ENCODE results near the gene NENF. TPM values are rescaled to one million over a fixed set of nuclear protein-coding genes. Genes with fewer than 3 reads are reported as not detected.
"Not testable (repeated sequence)": the region's sequence is repeated elsewhere in the genome, so short reads cannot be mapped to it uniquely, and the experiment has no call there.

NENF gene
- total RNA-seq: 88.2 TPM

DNA sequence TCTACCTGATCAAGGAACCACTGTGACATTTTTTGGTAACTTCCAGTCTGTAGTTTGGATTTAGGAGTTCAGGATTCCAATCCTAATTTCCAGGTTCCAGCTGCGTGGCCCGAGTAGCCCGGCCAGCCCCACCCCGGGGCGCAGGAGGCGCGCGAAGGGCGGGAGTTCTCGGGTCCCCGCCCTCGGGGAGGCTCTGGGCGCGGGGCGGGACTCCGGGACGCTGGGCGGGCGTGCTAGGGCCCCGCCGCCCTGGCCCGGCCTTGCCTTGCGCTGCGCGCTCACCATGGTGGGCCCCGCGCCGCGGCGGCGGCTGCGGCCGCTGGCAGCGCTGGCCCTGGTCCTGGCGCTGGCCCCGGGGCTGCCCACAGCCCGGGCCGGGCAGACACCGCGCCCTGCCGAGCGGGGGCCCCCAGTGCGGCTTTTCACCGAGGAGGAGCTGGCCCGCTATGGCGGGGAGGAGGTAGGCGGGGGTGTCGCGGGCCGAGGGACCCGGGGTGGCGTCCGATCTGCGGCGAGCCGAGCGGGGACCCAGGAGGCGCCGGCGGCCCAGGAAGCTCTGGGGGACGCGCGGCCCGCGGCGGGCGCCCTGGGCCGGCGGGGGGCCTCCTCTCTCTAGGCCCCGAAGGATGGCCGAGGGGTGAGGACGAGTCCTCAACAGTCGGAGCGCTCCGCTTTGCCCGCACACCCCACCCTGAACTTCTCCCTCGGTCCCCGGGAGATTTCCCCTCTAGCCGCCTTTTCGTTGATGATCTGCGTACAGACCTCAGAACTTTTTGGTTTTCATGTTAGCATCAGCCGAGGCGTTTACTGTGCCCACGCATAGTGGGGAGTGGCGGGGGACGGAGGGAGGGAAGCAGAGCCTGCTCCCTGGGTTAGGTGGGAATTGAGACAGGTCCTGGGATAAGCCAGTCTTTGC, at the start of gene NENF:
Gene NENF, plus strand, starts transcription at position 260 of the 916 bp plus-strand sequence. Its CDS starts 24 bp downstream, at position 284.
- Histone ChIP-seq H3K4me3 (ENCODE audit: low read length in 3 of 3) (peak within 1 kb of the TSS; percentile 73 to 82 (median 75)), H3K9ac (ENCODE audit: low read depth in 1 of 3, low read length in 3 of 3) (peak within 1 kb of the TSS; percentile 85 to 87 (median 86)), H3K4me1 (ENCODE audit: control insufficient read depth in 3 of 3, insufficient read depth in 3 of 3, low read length in 3 of 3) (peaks cover 12 to 13% (median 13%) of the 10 kb centered on the region in 3 donors), H3K27me3 (ENCODE audit: control insufficient read depth in 3 of 3, insufficient read depth in 3 of 3, low read length in 3 of 3) (no peaks in the 10 kb centered on the region), H3K27ac (ENCODE audit: low read depth, low read length) (peak within 1 kb of the TSS; percentile 75), H3K36me3 (ENCODE audit: control insufficient read depth in 3 of 3, insufficient read depth in 3 of 3, low read length in 3 of 3) (no peaks in the 10 kb centered on the region), H3K9me3 (ENCODE audit: control insufficient read depth in 3 of 3, low read length in 3 of 3) (no peaks in the 10 kb centered on the region)

DNA sequence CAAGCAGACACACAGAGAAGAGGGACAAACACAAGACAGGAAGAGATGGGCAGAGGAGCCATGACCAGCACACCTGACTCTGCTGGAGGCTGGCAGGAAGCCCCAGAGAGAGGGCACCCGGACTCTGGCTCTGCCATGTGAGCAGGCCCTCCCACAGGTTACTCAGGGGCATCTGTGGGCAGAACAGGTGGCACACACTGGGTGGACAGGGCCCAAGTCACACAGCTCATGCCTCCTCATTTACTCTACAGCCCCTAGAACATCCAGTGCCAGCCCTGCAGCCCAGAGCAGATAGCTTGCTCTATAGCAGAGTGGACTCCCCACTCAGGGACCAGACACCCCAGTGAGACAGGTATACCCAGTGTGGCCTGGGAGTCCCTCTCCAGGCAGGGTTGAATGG, 46.7 kb upstream of the NENF start:
- Histone ChIP-seq H3K9ac (ENCODE audit: low read depth in 1 of 3, low read length in 3 of 3) (no peak overlapping the region), H3K27ac (ENCODE audit: low read depth, low read length) (no peak overlapping the region), H3K27me3 (ENCODE audit: control insufficient read depth in 3 of 3, insufficient read depth in 3 of 3, low read length in 3 of 3) (no peaks in the 10 kb centered on the region), H3K4me3 (ENCODE audit: low read length in 3 of 3) (no peak overlapping the region), H3K4me1 (ENCODE audit: control insufficient read depth in 3 of 3, insufficient read depth in 3 of 3, low read length in 3 of 3) (peaks cover 4 to 9% (median 5%) of the 10 kb centered on the region in 3 donors), H3K9me3 (ENCODE audit: control insufficient read depth in 3 of 3, low read length in 3 of 3) (no peaks in the 10 kb centered on the region), H3K36me3 (ENCODE audit: control insufficient read depth in 3 of 3, insufficient read depth in 3 of 3, low read length in 3 of 3) (peaks cover 9 to 13% (median 12%) of the 10 kb centered on the region in 3 donors)

DNA sequence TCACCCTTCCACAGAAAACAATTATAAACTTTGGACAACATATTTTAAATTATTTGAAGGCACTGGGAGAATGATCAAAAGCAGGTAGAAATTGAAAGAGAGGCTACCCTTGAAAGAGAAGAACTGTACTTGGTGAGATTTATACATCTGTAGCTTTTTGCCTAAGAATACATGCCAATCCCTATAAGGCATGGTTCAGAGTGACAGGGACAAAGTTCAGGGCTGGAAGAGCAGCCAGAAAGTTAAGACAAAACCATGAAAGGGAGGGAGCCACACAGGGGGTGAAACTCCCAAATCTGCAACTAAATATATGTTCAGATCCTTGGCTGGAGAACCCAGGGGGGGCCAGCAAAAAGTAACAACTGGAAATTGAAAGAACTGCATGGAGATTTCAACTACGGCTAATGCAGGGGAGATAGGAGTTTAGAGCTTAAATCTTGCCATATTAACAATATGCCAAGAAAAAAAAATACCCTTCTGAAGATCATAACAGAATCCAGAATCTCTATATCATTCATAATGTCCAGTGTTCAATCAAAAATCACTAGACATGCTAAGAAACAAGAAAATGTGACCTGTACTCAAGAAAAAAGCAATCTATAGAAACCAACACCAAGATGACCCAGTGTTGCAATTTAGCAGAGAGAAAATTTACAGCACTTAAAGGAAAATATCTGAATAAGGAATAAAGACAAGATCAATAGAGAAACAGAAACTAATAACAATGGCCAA, 43.6 kb upstream of the NENF start:
- no peak overlapping the region for H3K4me3 ChIP-seq (ENCODE audit: low read length in 3 of 3)
- H3K36me3 ChIP-seq (ENCODE audit: control insufficient read depth in 3 of 3, insufficient read depth in 3 of 3, low read length in 3 of 3): peaks cover 6 to 11% (median 8%) of the 10 kb centered on the region in 3 donors
- no peak overlapping the region for H3K27ac ChIP-seq (ENCODE audit: low read depth, low read length)
- no peaks in the 10 kb centered on the region for H3K27me3 ChIP-seq (ENCODE audit: control insufficient read depth in 3 of 3, insufficient read depth in 3 of 3, low read length in 3 of 3)
- no peak overlapping the region for H3K9ac ChIP-seq (ENCODE audit: low read depth in 1 of 3, low read length in 3 of 3)
- peaks cover 4 to 9% (median 5%) of the 10 kb centered on the region in 3 donors for H3K4me1 ChIP-seq (ENCODE audit: control insufficient read depth in 3 of 3, insufficient read depth in 3 of 3, low read length in 3 of 3)
- H3K9me3 ChIP-seq (ENCODE audit: control insufficient read depth in 3 of 3, low read length in 3 of 3): no peaks in the 10 kb centered on the region

DNA sequence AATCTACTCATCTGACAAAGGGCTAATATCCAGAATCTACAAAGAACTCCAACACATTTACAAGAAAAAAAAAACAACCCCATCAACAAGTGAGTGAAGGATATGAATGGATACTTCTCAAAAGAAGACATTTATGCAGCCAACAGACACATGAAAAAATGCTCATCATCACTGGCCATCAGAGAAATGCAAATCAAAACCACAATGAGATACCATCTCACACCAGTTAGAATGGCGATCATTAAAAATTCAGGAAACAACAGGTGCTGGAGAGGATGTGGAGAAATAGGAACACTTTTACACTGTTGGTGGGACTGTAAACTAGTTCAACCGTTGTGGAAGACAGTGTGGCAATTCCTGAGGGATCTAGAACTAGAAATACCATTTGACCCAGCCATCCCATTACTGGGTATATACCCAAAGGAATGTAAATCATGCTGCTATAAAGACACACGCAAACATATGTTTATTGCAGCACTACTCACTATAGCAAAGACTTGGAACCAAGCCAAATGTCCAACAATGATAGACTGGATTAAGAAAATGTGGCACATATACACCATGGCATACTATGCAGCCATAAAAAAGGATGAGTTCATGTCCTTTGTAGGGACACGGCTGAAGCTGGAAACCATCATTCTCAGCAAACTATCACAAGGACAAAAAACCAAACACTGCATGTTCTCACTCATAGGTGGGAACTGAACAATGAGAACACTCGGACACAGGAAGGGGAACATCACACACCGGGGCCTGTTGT, 36.9 kb upstream of the NENF start:
- not testable (repeated sequence) for H3K4me1 ChIP-seq (ENCODE audit: control insufficient read depth in 3 of 3, insufficient read depth in 3 of 3, low read length in 3 of 3); H3K9ac ChIP-seq (ENCODE audit: low read depth in 1 of 3, low read length in 3 of 3); H3K27me3 ChIP-seq (ENCODE audit: control insufficient read depth in 3 of 3, insufficient read depth in 3 of 3, low read length in 3 of 3); H3K9me3 ChIP-seq (ENCODE audit: control insufficient read depth in 3 of 3, low read length in 3 of 3); H3K4me3 ChIP-seq (ENCODE audit: low read length in 3 of 3); H3K27ac ChIP-seq (ENCODE audit: low read depth, low read length); H3K36me3 ChIP-seq (ENCODE audit: control insufficient read depth in 3 of 3, insufficient read depth in 3 of 3, low read length in 3 of 3)

DNA sequence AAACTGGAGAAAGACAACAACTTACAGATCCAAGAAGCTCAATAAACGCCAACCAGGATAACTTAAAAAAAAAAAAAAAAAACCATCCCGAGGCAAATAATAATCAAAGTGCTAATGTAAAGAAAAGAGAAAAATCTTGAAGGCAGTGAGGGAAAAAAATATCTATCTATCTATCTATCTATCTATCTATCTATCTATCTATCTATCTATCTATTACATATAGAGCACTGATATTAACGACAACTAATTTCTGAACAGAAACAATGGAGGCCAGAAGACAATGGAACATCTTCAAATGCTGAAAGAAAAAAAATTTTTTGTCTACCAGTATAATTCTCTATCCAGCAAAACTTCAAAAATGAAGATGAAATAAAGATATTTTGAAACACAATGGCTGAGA, 36.1 kb upstream of the NENF start:
- no peaks in the 10 kb centered on the region for H3K9me3 ChIP-seq (ENCODE audit: control insufficient read depth in 3 of 3, low read length in 3 of 3)
- no peak overlapping the region for H3K4me3 ChIP-seq (ENCODE audit: low read length in 3 of 3)
- H3K27me3 ChIP-seq (ENCODE audit: control insufficient read depth in 3 of 3, insufficient read depth in 3 of 3, low read length in 3 of 3): no peaks in the 10 kb centered on the region
- H3K36me3 ChIP-seq (ENCODE audit: control insufficient read depth in 3 of 3, insufficient read depth in 3 of 3, low read length in 3 of 3): no peaks in the 10 kb centered on the region
- H3K4me1 ChIP-seq (ENCODE audit: control insufficient read depth in 3 of 3, insufficient read depth in 3 of 3, low read length in 3 of 3): no peaks in the 10 kb centered on the region
- no peak overlapping the region for H3K9ac ChIP-seq (ENCODE audit: low read depth in 1 of 3, low read length in 3 of 3)
- H3K27ac ChIP-seq (ENCODE audit: low read depth, low read length): no peak overlapping the region

DNA sequence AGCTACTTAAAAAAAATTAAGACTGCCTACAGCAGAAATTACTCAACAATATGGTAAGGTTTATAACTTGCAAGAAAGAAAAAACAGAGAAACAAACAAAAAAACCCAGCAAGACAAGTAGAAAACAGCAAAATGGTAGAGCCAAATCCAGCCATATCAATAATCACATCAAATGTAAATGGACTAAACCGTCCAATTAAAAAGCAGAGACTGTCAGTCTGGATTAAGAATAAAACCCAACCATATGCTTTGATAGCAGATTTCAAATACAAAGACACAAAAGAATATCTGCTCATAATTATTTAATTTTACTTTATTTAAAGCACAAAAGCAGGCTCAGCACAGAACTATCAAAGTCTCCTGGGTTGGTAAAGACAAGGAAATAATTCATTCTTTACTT, 35.5 kb upstream of the NENF start:
- Histone ChIP-seq H3K27me3 (ENCODE audit: control insufficient read depth in 3 of 3, insufficient read depth in 3 of 3, low read length in 3 of 3) (no peaks in the 10 kb centered on the region), H3K9ac (ENCODE audit: low read depth in 1 of 3, low read length in 3 of 3) (no peak overlapping the region), H3K27ac (ENCODE audit: low read depth, low read length) (no peak overlapping the region), H3K36me3 (ENCODE audit: control insufficient read depth in 3 of 3, insufficient read depth in 3 of 3, low read length in 3 of 3) (no peaks in the 10 kb centered on the region), H3K9me3 (ENCODE audit: control insufficient read depth in 3 of 3, low read length in 3 of 3) (no peaks in the 10 kb centered on the region), H3K4me3 (ENCODE audit: low read length in 3 of 3) (no peak overlapping the region), H3K4me1 (ENCODE audit: control insufficient read depth in 3 of 3, insufficient read depth in 3 of 3, low read length in 3 of 3) (no peaks in the 10 kb centered on the region)

DNA sequence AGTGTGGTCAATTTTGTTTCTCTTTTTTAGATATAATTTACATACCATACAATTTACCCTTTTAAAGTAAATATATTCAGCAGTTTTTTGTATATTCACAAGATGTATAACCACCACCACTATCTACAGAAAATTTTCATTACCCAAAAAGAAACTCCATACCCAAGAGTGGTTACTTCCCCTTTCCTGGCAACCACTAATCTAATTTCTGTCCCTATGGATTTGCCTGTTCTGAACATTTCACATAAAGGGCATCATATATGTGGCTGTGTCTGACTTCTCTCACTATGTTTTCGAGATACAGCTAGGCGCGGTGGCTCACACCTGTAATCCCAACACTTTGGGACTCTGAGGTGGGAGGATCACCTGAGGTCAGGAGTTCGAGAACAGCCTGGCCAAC, 31.7 kb upstream of the NENF start:
- no peaks in the 10 kb centered on the region for H3K9me3 ChIP-seq (ENCODE audit: control insufficient read depth in 3 of 3, low read length in 3 of 3)
- no peak overlapping the region for H3K4me3 ChIP-seq (ENCODE audit: low read length in 3 of 3)
- no peak overlapping the region for H3K27ac ChIP-seq (ENCODE audit: low read depth, low read length)
- H3K36me3 ChIP-seq (ENCODE audit: control insufficient read depth in 3 of 3, insufficient read depth in 3 of 3, low read length in 3 of 3): no peaks in the 10 kb centered on the region
- no peak overlapping the region for H3K9ac ChIP-seq (ENCODE audit: low read depth in 1 of 3, low read length in 3 of 3)
- no peaks in the 10 kb centered on the region for H3K4me1 ChIP-seq (ENCODE audit: control insufficient read depth in 3 of 3, insufficient read depth in 3 of 3, low read length in 3 of 3)
- H3K27me3 ChIP-seq (ENCODE audit: control insufficient read depth in 3 of 3, insufficient read depth in 3 of 3, low read length in 3 of 3): no peaks in the 10 kb centered on the region

DNA sequence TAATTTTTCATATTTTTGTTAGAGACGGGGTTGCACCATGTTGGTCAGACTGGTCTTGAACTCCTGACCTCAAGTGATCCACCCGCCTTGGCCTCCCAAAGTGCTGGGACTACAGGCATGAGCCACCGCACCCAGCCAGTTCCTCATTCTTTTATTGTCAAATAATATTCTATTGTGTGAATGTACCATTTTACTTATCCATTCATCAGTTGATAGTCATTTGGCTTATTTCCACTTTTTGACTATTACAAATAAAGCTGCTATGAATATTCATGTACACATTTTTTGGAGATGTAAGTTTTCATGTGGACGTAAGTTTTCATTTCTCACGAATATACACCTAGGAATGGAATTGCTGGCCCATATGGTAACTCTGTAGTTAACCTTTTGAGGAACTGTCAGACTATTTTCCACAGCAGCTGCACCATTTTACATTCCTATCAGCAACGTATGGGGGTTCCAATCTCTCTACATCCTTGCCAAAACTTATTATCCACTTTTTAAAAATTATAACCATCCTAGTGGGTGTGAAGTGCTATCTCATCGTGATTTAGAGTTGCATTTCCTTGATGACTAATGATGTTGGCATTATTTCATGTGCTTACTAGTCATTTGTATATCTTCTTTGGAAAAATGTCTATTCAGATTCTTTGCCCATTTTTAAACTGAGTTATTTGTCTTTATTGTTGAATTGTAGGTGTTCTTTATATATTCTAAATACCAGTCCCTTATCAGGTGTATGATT, 30.7 kb upstream of the NENF start:
- Histone ChIP-seq H3K27ac (ENCODE audit: low read depth, low read length) (no peak overlapping the region), H3K27me3 (ENCODE audit: control insufficient read depth in 3 of 3, insufficient read depth in 3 of 3, low read length in 3 of 3) (no peaks in the 10 kb centered on the region), H3K4me3 (ENCODE audit: low read length in 3 of 3) (no peak overlapping the region), H3K36me3 (ENCODE audit: control insufficient read depth in 3 of 3, insufficient read depth in 3 of 3, low read length in 3 of 3) (peaks cover 0 to 8% (median 0%) of the 10 kb centered on the region in 3 donors), H3K9ac (ENCODE audit: low read depth in 1 of 3, low read length in 3 of 3) (no peak overlapping the region), H3K4me1 (ENCODE audit: control insufficient read depth in 3 of 3, insufficient read depth in 3 of 3, low read length in 3 of 3) (no peaks in the 10 kb centered on the region), H3K9me3 (ENCODE audit: control insufficient read depth in 3 of 3, low read length in 3 of 3) (no peaks in the 10 kb centered on the region)

DNA sequence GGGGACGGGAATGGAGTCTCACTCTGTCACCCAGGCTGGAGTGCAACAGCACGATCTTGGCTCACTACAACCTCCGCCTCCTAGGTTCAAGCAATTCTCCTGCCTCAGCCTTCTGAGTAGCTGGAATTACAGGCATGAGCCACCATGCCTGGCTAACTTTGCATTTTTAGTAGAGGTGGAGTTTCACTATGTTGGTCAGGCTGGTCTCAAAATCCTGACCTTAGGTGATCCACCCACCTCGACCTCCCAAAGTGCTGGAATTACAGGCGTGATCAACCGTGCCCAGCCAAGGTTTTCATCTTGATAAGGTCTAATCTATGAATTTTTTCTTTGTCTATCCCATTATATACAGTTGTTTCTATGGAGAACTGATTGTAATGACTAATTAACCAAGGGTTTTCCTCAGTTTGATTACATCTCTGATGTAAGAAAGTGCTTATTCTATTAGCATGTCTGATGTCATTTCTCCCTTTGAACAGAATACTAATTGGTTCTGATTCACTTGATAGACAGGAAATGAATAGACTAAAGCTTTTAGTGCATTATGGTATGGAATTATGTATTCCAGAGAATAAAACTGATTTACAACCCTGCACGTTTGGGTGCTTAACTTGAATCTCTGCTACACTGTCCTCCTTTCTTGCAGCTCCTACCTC, 29.9 kb upstream of the NENF start:
- H3K27ac ChIP-seq (ENCODE audit: low read depth, low read length): no peak overlapping the region
- H3K4me1 ChIP-seq (ENCODE audit: control insufficient read depth in 3 of 3, insufficient read depth in 3 of 3, low read length in 3 of 3): no peaks in the 10 kb centered on the region
- H3K27me3 ChIP-seq (ENCODE audit: control insufficient read depth in 3 of 3, insufficient read depth in 3 of 3, low read length in 3 of 3): no peaks in the 10 kb centered on the region
- no peak overlapping the region for H3K9ac ChIP-seq (ENCODE audit: low read depth in 1 of 3, low read length in 3 of 3)
- no peak overlapping the region for H3K4me3 ChIP-seq (ENCODE audit: low read length in 3 of 3)
- H3K36me3 ChIP-seq (ENCODE audit: control insufficient read depth in 3 of 3, insufficient read depth in 3 of 3, low read length in 3 of 3): peaks cover 0 to 9% (median 0%) of the 10 kb centered on the region in 3 donors
- no peaks in the 10 kb centered on the region for H3K9me3 ChIP-seq (ENCODE audit: control insufficient read depth in 3 of 3, low read length in 3 of 3)

All from skeletal muscle tissue (tissue), 4 donors.